Upper lobe of left lung (tissue), 4 donors: ENCODE results near the gene SNRNP70.

Experiments
- CTCF ChIP-seq, 6 experiments: fragments of 450-650 bp in 4 of 6; fragments of 200-600 bp in 2 of 6; sonication (generic) in 2 of 6; IDR thresholded peaks; one replicate each; pipeline ENCODE4 v1.5.1; 2016 to 2019; ENCODE audit warnings: antibody characterized with exemption in 6 of 6
- EP300 ChIP-seq, 4 donors: sonication (generic); formaldehyde crosslinking; IDR thresholded peaks; one replicate each; pipeline ENCODE4 v1.5.1; 2017; ENCODE audit warnings: antibody characterized with exemption in 4 of 4, control low read depth in 2 of 4
- POLR2A ChIP-seq, 4 donors: fragments of 450-650 bp; IDR thresholded peaks; one replicate each; pipeline ENCODE4 v1.5.1; 2016 to 2017; ENCODE audit warnings: antibody characterized with exemption in 4 of 4, mild to moderate bottlenecking in 2 of 4
- POLR2AphosphoS5 ChIP-seq, 2 donors: sonication (generic); formaldehyde crosslinking; IDR thresholded peaks; one replicate each; pipeline ENCODE4 v1.5.1; 2017; ENCODE audit warnings: antibody characterized with exemption in 2 of 2

DNA sequence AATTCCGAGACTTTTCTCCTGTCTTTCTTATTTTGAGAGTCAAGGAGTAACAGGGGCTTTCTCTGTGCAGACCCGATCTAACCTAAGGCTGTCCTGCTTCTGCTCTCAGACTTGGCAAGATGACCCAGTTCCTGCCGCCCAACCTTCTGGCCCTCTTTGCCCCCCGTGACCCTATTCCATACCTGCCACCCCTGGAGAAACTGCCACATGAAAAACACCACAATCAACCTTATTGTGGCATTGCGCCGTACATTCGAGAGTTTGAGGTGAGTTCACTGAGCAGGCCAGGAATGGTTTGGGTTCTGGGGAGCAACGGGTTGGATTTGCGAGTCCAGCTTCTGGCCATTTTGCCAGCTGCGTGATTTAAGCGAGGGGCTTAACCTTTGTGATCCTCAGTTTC lies 1.0 kb downstream of the SNRNP70 start:
- no peak for TF ChIP-seq CTCF (IDR thresholded peaks at IDR 0.05)
- TF ChIP-seq POLR2A (IDR thresholded peaks at IDR 0.05) = no peak
- no peak for TF ChIP-seq POLR2AphosphoS5 (IDR thresholded peaks at IDR 0.05)
- TF ChIP-seq EP300 (IDR thresholded peaks at IDR 0.05) = no peak
